Testis (tissue), 2 donors: Measurements from ENCODE around the gene CAPN12.

Experiments
- CTCF ChIP-seq, 3 experiments: fragments of 450-650 bp in 2 of 3; fragments of 200-600 bp in 1 of 3; sonication (generic) in 1 of 3; IDR thresholded peaks; one replicate each; pipeline ENCODE4 v1.5.1; 2016 to 2019; ENCODE audit warnings: antibody characterized with exemption in 3 of 3, mild to moderate bottlenecking in 2 of 3, moderate library complexity in 1 of 3
- POLR2A ChIP-seq: fragments of 450-650 bp; IDR thresholded peaks from one replicate; pipeline ENCODE4 v1.6.1; 2017; ENCODE audit warnings: antibody characterized with exemption, mild to moderate bottlenecking, moderate library complexity

- TF ChIP-seq CTCF (IDR thresholded peaks at IDR 0.05) (no peak), POLR2A (no peak)
Observed at GRCh38 chr19:38692458-38693379, 51.6 kb downstream of the CAPN12 start.
